Breast epithelium (tissue), 3 donors: ENCODE data around the gene DCLK3.

Experiments used
- POLR2AphosphoS5 ChIP-seq, 3 donors: sonication (generic); formaldehyde crosslinking; IDR thresholded peaks; one replicate each; pipeline ENCODE4 v1.6.1; 2017; ENCODE audit warnings: antibody characterized with exemption in 3 of 3
- TF ChIP-seq, protein P1 (sequence below), 3 donors: fragments of 450-650 bp; IDR thresholded peaks; one replicate each; pipeline ENCODE4 v1.5.1; 2016 to 2017; ENCODE audit warnings: antibody characterized with exemption in 3 of 3, mild to moderate bottlenecking in 3 of 3, moderate library complexity in 3 of 3

GRCh38 chr3:36705015-36705414 is 59.3 kb downstream of the DCLK3 start:
- TF ChIP-seq POLR2AphosphoS5 (IDR thresholded peaks at IDR 0.05) = no peak
- TF ChIP-seq, protein P1, sequence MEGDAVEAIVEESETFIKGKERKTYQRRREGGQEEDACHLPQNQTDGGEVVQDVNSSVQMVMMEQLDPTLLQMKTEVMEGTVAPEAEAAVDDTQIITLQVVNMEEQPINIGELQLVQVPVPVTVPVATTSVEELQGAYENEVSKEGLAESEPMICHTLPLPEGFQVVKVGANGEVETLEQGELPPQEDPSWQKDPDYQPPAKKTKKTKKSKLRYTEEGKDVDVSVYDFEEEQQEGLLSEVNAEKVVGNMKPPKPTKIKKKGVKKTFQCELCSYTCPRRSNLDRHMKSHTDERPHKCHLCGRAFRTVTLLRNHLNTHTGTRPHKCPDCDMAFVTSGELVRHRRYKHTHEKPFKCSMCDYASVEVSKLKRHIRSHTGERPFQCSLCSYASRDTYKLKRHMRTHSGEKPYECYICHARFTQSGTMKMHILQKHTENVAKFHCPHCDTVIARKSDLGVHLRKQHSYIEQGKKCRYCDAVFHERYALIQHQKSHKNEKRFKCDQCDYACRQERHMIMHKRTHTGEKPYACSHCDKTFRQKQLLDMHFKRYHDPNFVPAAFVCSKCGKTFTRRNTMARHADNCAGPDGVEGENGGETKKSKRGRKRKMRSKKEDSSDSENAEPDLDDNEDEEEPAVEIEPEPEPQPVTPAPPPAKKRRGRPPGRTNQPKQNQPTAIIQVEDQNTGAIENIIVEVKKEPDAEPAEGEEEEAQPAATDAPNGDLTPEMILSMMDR (IDR thresholded peaks at IDR 0.05) = no peak
